IMR-90 (cell line): ENCODE measurements around the gene XIRP1. TPM values are rescaled to one million over a fixed set of nuclear protein-coding genes. Genes with fewer than 3 reads are reported as not detected.

Experiments
- ATAC-seq: fragments of 200-7000 bp; cut with Tn5 transposase; 2 replicates; pipeline ENCODE4 v1.9.1; 2020; ENCODE audit warnings: low read depth, mild to moderate bottlenecking, moderate library complexity
- BruUV-seq: library from RNA; stranded (reverse); fragments of 400-500 nt; replicated peaks from 2 replicates; lab custom pipeline; 2021; lab: Mats Ljungman, UMichigan
- CTCF ChIA-PET: fragments of 300-600 bp; formaldehyde crosslinking; extraction: SDS; loops from one replicate; lab custom pipeline; 2021; ENCODE audit warnings: antibody characterized with exemption; lab: Yijun Ruan, JAX
- POLR2A ChIA-PET: fragments of 300-600 bp; sonication (Branson Sonifier 250); formaldehyde crosslinking; loops from one replicate; lab custom pipeline; 2022; ENCODE audit warnings: antibody characterized with exemption; ENCODE audit not compliant: unreplicated experiment; lab: Charles Lee
- DNase-seq: peaks from one replicate; pipeline ENCODE4 v3.0.0; 2013
- H2AFZ ChIP-seq: replicated peaks from 2 replicates; pipeline ENCODE3; 2013; ENCODE audit warnings: low read length, mild to moderate bottlenecking; ENCODE audit not compliant: poor library complexity
- H2AK5ac ChIP-seq: 2 replicates; pipeline ENCODE4 v1.6.1; 2013; ENCODE audit warnings: low read depth, low read length, inconsistent platforms
- H2AK9ac ChIP-seq: replicated peaks from 2 replicates; pipeline ENCODE3; 2013; ENCODE audit warnings: mild to moderate bottlenecking, low read depth, low read length, moderate library complexity; ENCODE audit not compliant: poor library complexity
- H2BK120ac ChIP-seq: 2 replicates; pipeline ENCODE4 v1.6.1; 2013; ENCODE audit warnings: low read depth, low read length, inconsistent platforms
- H2BK15ac ChIP-seq: 3 replicates; pipeline ENCODE4 v1.6.1; 2013; ENCODE audit warnings: low read depth, low read length, inconsistent platforms
- H2BK20ac ChIP-seq: 2 replicates; pipeline ENCODE4 v1.6.1; 2013; ENCODE audit warnings: low read depth, mild to moderate bottlenecking, inconsistent platforms, low read length, moderate library complexity
- H2BK5ac ChIP-seq: 2 replicates; pipeline ENCODE4 v1.6.1; 2013; ENCODE audit warnings: mild to moderate bottlenecking, low read depth, low read length, inconsistent platforms; ENCODE audit not compliant: poor library complexity, severe bottlenecking
- H3K14ac ChIP-seq: replicated peaks from 2 replicates; pipeline ENCODE4 v1.6.1; 2013; ENCODE audit warnings: low read depth, low read length, inconsistent platforms
- H3K18ac ChIP-seq: 2 replicates; pipeline ENCODE4 v1.6.1; 2013; ENCODE audit warnings: low read depth, low read length, control low read depth
- H3K23ac ChIP-seq: 2 replicates; pipeline ENCODE4 v1.6.1; 2013; ENCODE audit warnings: low read depth, low read length, inconsistent platforms
- H3K27ac ChIP-seq: 2 replicates; pipeline ENCODE4 v1.5.1; 2013; ENCODE audit warnings: mild to moderate bottlenecking, control low read depth, low read length; ENCODE audit not compliant: insufficient read depth
- H3K27me3 ChIP-seq: 2 replicates; pipeline ENCODE4 v1.6.1; 2013; ENCODE audit warnings: low read length; ENCODE audit not compliant: control insufficient read depth, insufficient read depth
- H3K36me3 ChIP-seq: 2 replicates; pipeline ENCODE4 v1.6.1; 2013; ENCODE audit warnings: low read length, mixed read lengths; ENCODE audit not compliant: control insufficient read depth, insufficient read depth
- H3K4ac ChIP-seq: 2 replicates; pipeline ENCODE4 v1.6.1; 2013; ENCODE audit warnings: low read depth, low read length, inconsistent platforms
- H3K4me1 ChIP-seq: 2 replicates; pipeline ENCODE4 v1.6.1; 2013; ENCODE audit warnings: low read length, mixed read lengths; ENCODE audit not compliant: control insufficient read depth, insufficient read depth
- H3K4me2 ChIP-seq: 2 replicates; pipeline ENCODE4 v1.6.1; 2013; ENCODE audit warnings: low read depth, mild to moderate bottlenecking, control low read depth, low read length, moderate library complexity
- H3K4me3 ChIP-seq: 2 replicates; pipeline ENCODE4 v1.5.1; 2013; ENCODE audit warnings: low read depth, mild to moderate bottlenecking, control low read depth, low read length, moderate library complexity; ENCODE audit not compliant: insufficient read depth
- H3K56ac ChIP-seq: 2 replicates; pipeline ENCODE4 v1.6.1; 2013; ENCODE audit warnings: low read length, inconsistent platforms; ENCODE audit not compliant: insufficient read depth; ENCODE audit errors: extremely low read depth
- H3K79me1 ChIP-seq, 2 experiments: 2 replicates each; pipeline ENCODE4 v1.6.1; 2013; ENCODE audit warnings: low read length in 2 of 2, inconsistent platforms in 1 of 2, low read depth in 1 of 2
- H3K9ac ChIP-seq: 2 replicates; pipeline ENCODE4 v1.6.1; 2013; ENCODE audit warnings: low read depth, low read length, control low read depth
- H3K9me1 ChIP-seq: 2 replicates; pipeline ENCODE4 v1.6.1; 2013; ENCODE audit warnings: low read length, inconsistent platforms; ENCODE audit not compliant: insufficient read depth
- H3K9me3 ChIP-seq: 2 replicates; pipeline ENCODE4 v1.6.1; 2013; ENCODE audit warnings: low read length; ENCODE audit not compliant: control insufficient read depth, insufficient read depth
- H4K20me1 ChIP-seq: 2 replicates; pipeline ENCODE4 v1.6.1; 2013; ENCODE audit warnings: low read length, inconsistent platforms; ENCODE audit not compliant: insufficient read depth
- H4K5ac ChIP-seq: 2 replicates; pipeline ENCODE4 v1.6.1; 2013; ENCODE audit warnings: mild to moderate bottlenecking, low read depth, low read length, control low read depth
- H4K8ac ChIP-seq, 2 experiments: 2 replicates each; pipeline ENCODE4 v1.6.1; 2013; ENCODE audit warnings: low read depth in 2 of 2, low read length in 2 of 2, control low read depth in 1 of 2, inconsistent platforms in 1 of 2
- H4K91ac ChIP-seq: 2 replicates; pipeline ENCODE4 v1.6.1; 2013; ENCODE audit warnings: low read depth, low read length, inconsistent platforms; ENCODE audit not compliant: insufficient read depth
- BHLHE40 ChIP-seq: fragments of 150-350 bp; IDR thresholded peaks from 2 replicates; pipeline ENCODE4 v1.6.1; 2016; ENCODE audit warnings: mild to moderate bottlenecking, low read depth, low read length
- CEBPB ChIP-seq: IDR thresholded peaks from 2 replicates; pipeline ENCODE4 v1.6.1; 2012; ENCODE audit warnings: low read depth, low read length, improper control_type of control experiment
- CHD1 ChIP-seq: IDR thresholded peaks from 2 replicates; pipeline ENCODE4 v1.6.1; 2012; ENCODE audit warnings: low read depth, low read length, improper control_type of control experiment
- MAFK ChIP-seq: IDR thresholded peaks from 2 replicates; pipeline ENCODE4 v1.6.1; 2012; ENCODE audit warnings: low read depth, low read length, improper control_type of control experiment
- MAZ ChIP-seq: IDR thresholded peaks from 2 replicates; pipeline ENCODE4 v1.6.1; 2012; ENCODE audit warnings: low read depth, mild to moderate bottlenecking, low read length, improper control_type of control experiment, moderate library complexity, borderline replicate concordance
- MXI1 ChIP-seq: IDR thresholded peaks from 2 replicates; pipeline ENCODE4 v1.6.1; 2012; ENCODE audit warnings: low read depth, mild to moderate bottlenecking, low read length, moderate library complexity, borderline replicate concordance
- RAD21 ChIP-seq: IDR thresholded peaks from 2 replicates; pipeline ENCODE4 v1.6.1; 2012; ENCODE audit warnings: low read length, improper control_type of control experiment
- RFX5 ChIP-seq: IDR thresholded peaks from 2 replicates; pipeline ENCODE4 v1.8.0; 2012; ENCODE audit warnings: low read depth, mild to moderate bottlenecking, low read length, moderate library complexity
- whole genome bisulfite sequencing, 2 experiments: methylation state at CpG; one replicate each; pipeline versions ENCODE4 v1.1.5 to v1.1.7; 2013; ENCODE audit warnings: missing lambda C conversion rate in 2 of 2; ENCODE audit not compliant: insufficient read length in 1 of 2; ENCODE audit errors: extremely low coverage in 2 of 2; 5-methylcytosine and 5-hydroxymethylcytosine counted together
- dilution Hi-C: fragments of 300-500 bp; cut with HindIII; formaldehyde crosslinking; loops from one replicate; pipeline ENCODE4 v1.14.3; 2018; ENCODE audit warnings: low sequenced_read_pairs; ENCODE audit not compliant: unreplicated experiment
- in situ Hi-C: fragments of 300-500 bp; cut with MboI; formaldehyde crosslinking; loops from 3 replicates; pipeline ENCODE4 v1.14.3; 2019; ENCODE audit warnings: low sequenced_read_pairs, inconsistent platforms, mixed read lengths
- intact Hi-C: fragments of 100-400 bp; cut with micrococcal nuclease; formaldehyde crosslinking; loops from 2 replicates; pipeline ENCODE4 v1.10.0; 2022
- polyA plus RNA-seq, 3 experiments: library from polyadenylated mRNA; depleted of rRNA; stranded (reverse); fragments of >200 nt; gene quantifications; 2 replicates each; pipeline ENCODE4 v1.2.3, GENCODE V29; 2012; ENCODE audit warnings: low replicate concordance in 1 of 3
- total RNA-seq: library from RNA; depleted of rRNA; stranded (reverse); fragments of >200 nt; gene quantifications from 2 replicates; pipeline ENCODE4 v1.2.3, GENCODE V29; 2012
- TF ChIP-seq, protein P1 (sequence below): fragments of 150-350 bp; IDR thresholded peaks from 2 replicates; pipeline ENCODE4 v1.6.1; 2016; ENCODE audit warnings: low read depth, mild to moderate bottlenecking, low read length, moderate library complexity, borderline replicate concordance
- TF ChIP-seq, protein P2 (sequence below): fragments of 150-350 bp; IDR thresholded peaks from 2 replicates; pipeline ENCODE4 v1.6.1; 2017; ENCODE audit warnings: mild to moderate bottlenecking, antibody characterized with exemption, low read length, low read depth

XIRP1 gene
- total and polyA plus RNA-seq, 2 of the 4 experiments (the other 2 are of a cell fraction) = under 0.01 to 0.07 TPM

DNA sequence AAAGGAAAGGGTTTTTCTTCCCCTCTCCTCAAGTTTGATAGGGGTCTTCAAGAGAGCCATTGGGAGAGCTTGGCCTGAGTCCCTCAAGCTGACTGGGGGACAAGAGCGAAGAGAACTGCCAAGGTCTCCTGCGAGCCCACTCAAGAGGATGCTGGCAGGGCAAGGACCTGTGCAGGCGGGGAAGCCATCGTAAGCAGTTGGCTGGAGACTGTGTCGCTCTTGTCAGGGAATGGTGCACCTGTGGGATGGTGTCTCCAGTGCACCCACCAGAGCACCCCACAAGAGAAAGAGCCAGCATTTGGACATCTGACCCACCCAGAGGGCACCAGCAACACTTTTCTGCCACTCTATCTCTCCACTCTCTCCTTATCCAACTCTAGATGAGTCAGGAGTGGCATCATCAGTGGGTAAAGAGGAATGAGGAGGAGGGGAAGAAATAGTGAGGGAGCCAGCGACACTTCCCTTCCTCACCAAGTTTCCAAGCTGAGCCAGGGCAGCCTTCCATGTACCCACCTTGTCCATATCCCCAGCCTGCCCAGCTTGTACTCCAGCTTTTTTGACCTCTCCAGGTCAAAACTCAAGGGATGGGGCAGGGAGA is 13.6 kb upstream of the XIRP1 start:
- CTCF ChIA-PET = no interaction called here
- no CpG with 5 or more reads among the region's 6 CpGs for WGBS, 2 experiments
- H3K23ac ChIP-seq = no peak overlapping the region
- H3K79me1 ChIP-seq = no peaks in the 10 kb centered on the region
- H2BK20ac ChIP-seq = no peak overlapping the region
- no peak overlapping the region for H3K56ac ChIP-seq
- H2AK9ac ChIP-seq = no peak overlapping the region
- DNase-seq (no peak), ATAC-seq (no peak)
- no peak overlapping the region for H4K5ac ChIP-seq
- no peak overlapping the region for H3K4me3 ChIP-seq
- H3K14ac ChIP-seq = no peak overlapping the region
- H3K4me2 ChIP-seq = no peak overlapping the region
- H3K9ac ChIP-seq = no peak overlapping the region
- no peak overlapping the region for H4K8ac ChIP-seq
- no peaks in the 10 kb centered on the region for H3K36me3 ChIP-seq
- H2BK15ac ChIP-seq = no peak overlapping the region
- peaks cover 49% of the 10 kb centered on the region for H3K27me3 ChIP-seq
- no peak overlapping the region for H4K91ac ChIP-seq
- H2AFZ ChIP-seq = no peak overlapping the region
- H4K20me1 ChIP-seq = no peaks in the 10 kb centered on the region
- intact Hi-C loops = no loop called here
- H2AK5ac ChIP-seq = no peak overlapping the region
- H3K18ac ChIP-seq = no peak overlapping the region
- H2BK5ac ChIP-seq = no peak overlapping the region
- TF ChIP-seq MAZ = no peak
- TF ChIP-seq MAFK = no peak
- TF ChIP-seq, protein P1, sequence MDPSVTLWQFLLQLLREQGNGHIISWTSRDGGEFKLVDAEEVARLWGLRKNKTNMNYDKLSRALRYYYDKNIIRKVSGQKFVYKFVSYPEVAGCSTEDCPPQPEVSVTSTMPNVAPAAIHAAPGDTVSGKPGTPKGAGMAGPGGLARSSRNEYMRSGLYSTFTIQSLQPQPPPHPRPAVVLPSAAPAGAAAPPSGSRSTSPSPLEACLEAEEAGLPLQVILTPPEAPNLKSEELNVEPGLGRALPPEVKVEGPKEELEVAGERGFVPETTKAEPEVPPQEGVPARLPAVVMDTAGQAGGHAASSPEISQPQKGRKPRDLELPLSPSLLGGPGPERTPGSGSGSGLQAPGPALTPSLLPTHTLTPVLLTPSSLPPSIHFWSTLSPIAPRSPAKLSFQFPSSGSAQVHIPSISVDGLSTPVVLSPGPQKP = no peak
- no peak for TF ChIP-seq CHD1
- TF ChIP-seq BHLHE40 = no peak
- no peak for TF ChIP-seq MXI1
- no peak for TF ChIP-seq RFX5
- TF ChIP-seq, protein P2, sequence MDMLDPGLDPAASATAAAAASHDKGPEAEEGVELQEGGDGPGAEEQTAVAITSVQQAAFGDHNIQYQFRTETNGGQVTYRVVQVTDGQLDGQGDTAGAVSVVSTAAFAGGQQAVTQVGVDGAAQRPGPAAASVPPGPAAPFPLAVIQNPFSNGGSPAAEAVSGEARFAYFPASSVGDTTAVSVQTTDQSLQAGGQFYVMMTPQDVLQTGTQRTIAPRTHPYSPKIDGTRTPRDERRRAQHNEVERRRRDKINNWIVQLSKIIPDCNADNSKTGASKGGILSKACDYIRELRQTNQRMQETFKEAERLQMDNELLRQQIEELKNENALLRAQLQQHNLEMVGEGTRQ = no peak
- no peak for TF ChIP-seq RAD21
- TF ChIP-seq CEBPB = no peak
- H3K27ac ChIP-seq = no peak overlapping the region
- H3K9me3 ChIP-seq = peaks cover 2% of the 10 kb centered on the region
- dilution Hi-C loops = no loop called here
- H3K4me1 ChIP-seq = no peaks in the 10 kb centered on the region
- H3K9me1 ChIP-seq = no peaks in the 10 kb centered on the region
- H3K4ac ChIP-seq = no peak overlapping the region
- in situ Hi-C loops = no loop called here
- no TSS peak for BruUV-seq
- no peak overlapping the region for H2BK120ac ChIP-seq
- POLR2A ChIA-PET = no interaction called here
